GM18511 (cell line): ENCODE results near the gene BIN2.

Source experiments
- ATAC-seq: cut with Tn5 transposase; IDR thresholded peaks from one replicate; pipeline ENCODE4 v1.9.1; 2021; ENCODE audit warnings: mild to moderate bottlenecking, moderate library complexity; ENCODE audit not compliant: unreplicated experiment

Gene BIN2

DNA sequence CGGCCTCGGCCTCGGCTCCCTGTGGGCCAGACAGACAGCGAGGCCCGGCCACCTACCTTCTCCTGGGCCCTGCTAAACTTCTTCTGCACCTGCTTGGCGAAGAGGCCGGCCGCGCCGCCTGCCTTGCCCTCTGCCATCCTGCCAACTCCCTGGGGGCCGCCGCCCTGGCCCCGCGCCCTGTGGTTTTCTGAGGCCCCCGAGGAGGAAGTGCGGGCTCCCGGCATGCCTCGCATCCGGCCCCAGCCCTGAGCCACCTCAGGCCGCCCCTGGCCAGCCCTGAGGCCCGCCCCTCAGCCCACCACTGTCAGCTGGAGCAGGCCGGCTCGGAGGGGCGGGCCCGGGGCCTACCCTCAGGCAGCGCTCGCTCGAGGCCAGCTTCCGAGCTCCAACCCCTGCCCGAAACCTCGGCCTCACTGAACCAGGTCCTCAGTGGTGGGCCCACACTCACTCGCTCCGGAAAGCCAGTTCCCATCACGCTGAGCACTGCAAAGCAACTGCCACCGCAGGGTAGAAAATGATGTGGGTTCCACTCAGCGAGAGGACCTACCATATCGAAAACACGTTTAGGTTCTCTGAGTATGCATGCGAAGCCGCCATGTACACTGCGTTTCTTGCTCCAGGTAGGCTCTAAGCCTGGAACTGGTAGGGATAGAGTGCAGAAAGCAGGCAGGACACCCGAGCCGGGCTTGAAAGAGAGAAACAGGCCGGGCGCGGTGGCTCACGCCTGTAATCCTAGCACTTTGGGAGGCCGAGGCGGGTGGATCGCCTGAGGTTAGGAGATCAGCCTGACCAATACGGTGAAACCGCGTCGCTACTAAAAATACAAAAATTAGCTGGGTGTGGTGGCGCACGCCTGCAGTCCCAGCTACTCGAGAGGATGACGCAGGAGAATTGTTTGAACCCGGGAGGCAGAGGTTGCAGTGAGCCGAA is at the start of gene BIN2:
TSS of gene BIN2 (minus strand) at position 209 of the 930 bp plus-strand sequence. CDS start at position 137, 72 bp downstream.
- ATAC-seq = peak; percentile 76

DNA sequence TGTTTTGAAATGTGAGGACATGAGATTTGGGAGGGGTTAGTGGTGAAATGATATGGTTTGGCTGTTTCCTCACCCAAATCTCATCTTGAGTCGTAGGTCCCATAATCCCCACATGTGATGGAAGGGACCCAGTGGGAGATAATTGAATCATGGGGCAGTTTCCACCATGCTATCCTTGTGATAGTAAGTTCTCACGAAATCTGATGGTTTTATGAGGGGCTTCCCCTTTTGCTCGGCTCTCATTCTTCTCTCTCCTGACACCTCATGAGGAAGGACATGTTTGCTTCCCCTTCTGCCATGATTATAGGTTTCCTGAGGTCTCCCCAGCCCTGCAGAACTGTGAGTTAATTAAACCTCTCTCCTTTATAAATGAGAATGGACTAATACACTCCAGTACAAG is 49.2 kb upstream of the BIN2 start:
- no peak for ATAC-seq

DNA sequence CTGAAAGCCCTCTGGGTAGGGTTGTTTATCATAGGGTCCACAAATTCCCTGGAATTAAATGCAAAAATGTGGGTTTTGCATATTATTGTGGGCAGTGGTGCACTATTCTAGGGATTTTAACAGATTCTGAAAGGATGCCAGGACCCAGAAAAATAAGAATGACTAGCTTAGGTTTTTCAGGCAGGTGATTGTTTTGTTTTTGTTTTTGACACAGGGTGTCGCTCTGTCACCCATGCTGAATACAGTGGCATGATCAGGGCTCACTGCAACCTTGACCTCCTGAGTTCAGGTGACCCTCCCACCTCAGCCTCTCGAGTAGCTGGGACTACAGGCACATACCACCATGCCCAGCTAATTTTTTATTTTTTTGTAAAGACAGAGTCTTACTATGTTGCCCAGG is 48.0 kb upstream of the BIN2 start:
- ATAC-seq = no peak

DNA sequence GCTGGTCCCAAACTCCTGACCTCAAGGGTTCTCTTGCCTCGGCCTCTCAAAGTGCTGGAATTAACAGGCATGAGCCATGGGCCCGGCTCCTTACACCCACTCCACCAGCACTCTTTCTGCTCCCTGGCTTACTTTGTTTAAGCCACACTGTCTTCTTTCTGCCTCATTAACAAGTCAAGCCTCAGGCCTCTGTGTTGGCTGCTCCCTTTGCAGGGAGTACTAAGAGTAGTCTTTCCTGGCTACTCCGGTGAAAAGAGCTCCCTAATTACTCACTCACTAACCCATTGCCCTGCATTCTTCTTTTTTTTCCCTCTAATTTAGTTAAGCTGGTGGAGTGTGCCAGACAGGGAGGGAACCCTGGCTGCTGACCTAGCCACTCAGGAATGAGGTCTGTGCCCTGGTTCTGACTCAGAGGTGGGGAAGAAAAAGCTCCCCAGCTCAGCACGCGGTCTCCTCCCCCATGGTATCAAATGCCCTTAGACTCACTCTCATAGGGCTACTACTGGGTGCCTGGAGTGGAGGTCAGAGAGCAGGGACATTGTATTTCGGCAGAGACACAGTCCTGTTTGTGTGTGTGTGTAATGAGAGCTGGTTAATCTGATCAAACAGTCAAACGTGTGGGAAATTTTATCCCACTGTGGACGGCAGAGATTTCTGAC is 47.5 kb upstream of the BIN2 start:
- no peak for ATAC-seq

DNA sequence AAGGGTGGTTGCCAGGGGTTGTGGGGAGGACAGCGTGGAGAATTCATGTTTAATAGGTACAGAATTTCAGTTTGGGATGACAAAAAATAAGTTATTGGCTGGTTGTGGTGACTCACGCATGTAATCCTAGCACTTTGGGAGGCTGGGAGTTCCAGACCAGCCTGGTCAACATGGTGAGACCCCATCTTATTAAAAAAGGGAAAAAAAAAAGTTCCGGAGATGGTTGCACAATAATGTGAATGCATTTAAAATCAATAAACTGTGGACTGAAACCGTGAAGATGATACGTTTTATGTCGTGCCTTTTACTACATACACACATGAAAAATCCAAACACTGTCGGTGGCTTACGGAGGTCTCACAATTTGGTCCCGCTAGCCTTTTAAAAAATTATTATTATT is 46.7 kb upstream of the BIN2 start:
- ATAC-seq = no peak

DNA sequence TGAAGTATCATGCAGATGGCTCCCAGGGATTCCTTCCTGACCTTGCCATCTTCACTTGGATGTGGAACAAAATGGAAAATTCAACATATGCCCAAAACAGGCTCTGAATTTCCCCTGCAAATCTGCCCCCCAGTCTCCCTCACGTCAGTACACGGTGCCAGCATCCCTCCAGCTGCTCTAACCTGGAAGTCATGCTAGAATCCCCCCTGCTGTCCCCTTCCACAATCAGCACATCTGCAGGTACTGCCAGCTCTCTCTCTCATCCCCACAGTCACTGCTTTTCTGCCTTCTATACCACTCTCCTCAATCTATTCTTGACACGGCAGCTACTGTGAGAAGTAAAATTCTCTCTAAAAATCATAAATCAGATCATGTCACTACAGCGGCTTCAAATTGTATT is 45.6 kb upstream of the BIN2 start:
- ATAC-seq = no peak

DNA sequence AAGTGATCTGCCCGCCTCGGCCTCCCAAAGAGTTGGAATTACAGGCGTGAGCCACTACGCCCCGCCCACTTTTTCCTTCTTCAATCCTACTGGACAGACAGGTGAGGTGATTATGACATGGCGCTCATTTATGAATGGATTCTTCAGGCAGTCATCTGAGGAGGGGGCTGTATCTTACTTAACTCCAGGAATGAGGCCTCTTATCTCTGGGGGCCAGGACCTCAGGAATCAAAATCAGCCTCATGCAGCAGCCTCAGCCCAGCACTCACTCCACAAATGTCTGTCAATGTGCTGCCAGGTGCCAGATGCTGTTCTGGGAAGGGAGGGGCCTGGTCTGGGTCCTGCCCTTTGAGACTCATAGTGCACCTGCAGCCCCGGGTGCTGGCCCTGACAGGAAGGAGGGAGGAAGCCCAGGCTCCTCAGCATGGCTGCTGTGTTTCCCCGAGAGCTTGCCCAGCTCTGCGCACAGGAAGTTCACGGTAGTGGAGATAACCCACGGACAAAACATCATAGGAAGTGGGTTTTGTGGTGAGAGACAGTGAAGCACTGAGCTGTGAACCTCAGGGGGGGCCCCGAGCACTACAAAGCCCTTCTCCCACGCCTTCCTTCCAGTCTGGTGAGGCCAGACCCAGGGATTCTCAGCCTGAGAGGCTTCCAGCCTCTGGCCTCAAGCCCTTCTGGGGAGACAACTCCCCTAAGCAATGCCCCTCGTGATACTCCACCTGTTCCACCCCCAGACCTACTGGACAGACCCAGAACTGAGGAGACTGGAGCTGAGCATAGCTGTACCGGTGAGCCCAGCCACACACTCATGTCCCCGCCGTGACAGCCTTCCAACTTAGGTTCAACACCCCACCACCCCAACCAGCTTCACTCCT is 44.9 kb upstream of the BIN2 start:
- peak; percentile 98 for ATAC-seq

DNA sequence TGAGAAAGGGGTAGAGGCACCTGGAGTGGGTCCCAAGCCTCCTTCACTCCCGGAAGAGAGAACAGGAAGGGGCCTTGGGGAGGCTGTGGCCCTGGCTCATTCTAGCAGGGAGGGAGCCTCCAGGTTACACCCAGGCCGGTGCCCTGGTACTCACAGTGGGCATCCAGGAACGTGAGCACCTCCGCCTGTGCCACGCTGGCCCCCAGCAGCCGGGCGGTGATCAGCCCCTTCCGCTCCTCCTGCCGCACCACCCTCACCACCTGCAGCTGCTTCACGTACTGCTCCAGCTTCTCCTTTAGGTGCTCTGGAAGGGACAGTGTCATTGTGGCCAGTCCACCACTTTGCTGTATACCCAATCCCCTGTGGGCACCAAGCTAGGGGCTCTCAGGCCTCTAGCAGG is 41.3 kb upstream of the BIN2 start:
- ATAC-seq = no peak

DNA sequence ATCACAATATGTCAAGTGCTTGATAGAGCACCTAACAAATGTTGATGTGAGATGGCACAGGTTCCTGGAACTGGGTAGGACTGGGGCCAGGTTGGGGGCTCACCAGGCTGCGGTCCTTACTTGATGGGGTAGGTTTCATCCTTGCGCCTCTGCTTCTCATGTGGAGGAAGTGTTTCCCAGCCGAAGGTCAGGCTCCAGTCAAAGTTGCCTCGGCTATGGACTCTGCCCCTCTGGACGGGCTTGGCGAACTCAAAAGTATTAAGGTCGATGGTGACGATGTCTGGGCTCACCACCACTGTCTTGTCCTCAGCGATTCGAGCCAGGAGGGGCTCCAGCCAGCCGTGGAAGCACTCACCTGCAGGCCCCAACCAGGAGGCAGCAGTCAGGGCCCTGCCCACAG is 40.0 kb upstream of the BIN2 start:
- ATAC-seq = no peak

DNA sequence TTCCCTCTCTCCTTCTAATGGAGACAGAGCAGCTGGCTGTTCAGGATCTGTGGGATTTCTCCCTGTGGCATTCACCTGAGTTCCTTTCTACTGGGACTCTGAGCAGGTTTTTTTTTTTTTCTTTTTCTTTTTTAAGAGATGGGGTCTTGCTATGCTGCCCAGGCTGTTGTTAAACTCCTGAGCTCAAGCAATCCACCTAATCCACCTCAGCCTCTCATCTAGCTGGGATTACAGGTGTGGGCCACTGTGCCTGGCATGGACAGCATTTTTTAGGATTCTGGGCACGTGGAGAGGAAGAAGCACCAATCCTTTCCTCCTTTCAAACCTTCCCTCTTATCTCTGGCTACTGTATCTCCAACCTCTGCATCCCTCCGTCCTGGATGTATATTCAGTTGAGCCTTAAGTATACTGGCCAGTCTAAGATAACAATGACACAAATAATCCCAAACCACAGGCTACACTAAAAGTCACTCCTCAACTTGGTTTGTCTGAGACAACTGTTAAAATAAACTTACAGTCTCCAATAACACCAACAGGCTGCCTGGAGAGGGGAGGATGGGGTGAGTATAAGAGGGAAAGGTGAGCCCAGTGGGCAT is 38.9 kb upstream of the BIN2 start:
- no peak for ATAC-seq

DNA sequence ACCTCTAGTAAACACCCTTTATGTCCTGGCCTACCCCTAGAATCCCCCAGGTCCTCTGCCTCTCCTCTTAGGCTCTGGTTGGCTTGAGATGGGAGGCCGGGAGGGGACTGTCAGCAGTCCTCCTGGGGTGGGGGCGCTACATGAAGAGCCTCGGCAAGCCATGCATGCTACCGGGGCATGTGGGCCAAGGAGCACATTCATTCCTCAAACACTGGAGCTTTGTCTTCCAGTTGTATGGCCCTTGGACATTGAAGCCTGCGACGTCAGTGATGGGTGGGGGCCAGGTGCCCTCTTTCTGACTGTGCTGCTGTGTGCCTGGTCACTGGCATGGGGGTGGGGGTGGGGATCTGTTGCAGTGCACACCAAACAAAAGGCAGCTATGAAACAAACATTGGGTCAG is 38.3 kb upstream of the BIN2 start:
- no peak for ATAC-seq

DNA sequence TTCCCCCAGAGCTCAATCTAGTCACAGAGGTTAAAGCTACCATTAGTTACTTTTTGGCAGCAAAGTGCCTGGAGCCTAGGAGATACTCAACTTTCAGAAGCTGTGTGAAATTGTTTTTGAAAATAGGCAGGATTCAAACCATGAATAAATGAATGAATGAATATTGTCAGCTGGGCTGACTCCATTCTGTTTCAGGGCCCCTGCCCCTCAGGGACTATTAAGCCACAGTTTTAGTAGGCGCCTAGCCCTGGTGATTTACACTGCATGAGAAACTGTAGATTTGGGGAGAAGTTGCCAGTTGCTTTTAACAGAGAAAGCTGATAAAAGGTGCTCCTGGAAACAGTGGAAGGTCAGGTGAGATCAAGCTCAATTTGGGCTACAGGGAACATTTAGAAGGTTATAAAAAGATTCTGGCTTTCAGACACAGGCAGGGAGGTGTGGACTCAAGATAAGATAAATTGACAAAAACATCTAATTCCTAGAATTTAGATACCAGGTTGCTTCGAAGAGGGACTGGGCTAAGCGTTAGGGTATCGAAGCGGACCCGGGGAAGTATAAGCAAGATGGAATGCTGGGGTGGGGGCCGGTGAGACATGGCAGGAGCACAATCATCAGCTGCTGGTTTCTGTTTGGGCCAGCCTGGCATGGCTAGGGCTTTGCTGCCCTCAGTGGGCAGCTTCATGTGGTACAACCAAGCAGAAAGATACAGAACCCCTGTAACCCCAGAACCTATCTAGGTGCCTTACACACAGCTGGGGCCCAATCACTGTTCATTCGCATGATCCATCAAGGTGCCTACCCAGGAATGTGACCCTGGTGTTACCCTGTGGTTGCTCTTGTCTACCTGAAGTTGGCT is 37.4 kb upstream of the BIN2 start:
- ATAC-seq = no peak

DNA sequence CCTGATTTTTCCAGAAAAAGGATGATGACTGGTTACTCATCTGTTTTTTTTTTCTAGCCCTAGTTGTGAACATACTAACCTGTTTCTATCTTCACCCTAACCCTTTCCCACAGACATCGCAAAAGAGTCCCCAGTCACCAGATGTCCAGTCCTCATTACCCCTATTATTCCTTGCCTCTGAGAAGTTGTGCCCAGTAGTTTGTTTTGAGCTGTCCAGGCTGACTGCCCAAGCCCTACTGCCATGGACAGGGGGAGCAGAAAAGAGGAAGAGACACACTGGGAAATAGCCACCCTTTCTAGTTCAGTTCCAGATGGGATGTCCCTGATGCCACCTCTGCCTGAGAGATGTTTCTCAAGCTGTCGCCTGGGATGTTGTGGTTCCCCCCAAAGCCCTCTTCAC is 36.3 kb upstream of the BIN2 start:
- ATAC-seq = no peak

DNA sequence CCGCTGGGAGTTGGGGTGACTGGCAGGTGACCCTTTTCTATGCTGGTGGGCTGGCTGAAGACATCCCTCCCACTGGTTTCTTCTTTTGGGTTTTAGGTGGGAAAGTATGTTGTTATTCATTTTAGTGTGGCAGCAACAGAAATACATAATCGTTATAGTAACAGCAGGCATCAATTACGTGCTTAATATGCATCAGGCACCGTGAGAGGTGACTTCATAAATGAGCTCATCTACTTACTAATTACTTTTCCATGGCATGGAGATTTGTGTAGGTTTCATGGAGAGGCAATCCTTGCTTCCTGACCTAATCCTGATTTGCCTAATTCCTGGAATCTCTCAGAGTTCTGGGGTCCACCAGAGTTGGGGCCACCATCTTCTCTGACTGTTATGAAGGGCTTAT is 35.9 kb upstream of the BIN2 start:
- ATAC-seq = no peak

DNA sequence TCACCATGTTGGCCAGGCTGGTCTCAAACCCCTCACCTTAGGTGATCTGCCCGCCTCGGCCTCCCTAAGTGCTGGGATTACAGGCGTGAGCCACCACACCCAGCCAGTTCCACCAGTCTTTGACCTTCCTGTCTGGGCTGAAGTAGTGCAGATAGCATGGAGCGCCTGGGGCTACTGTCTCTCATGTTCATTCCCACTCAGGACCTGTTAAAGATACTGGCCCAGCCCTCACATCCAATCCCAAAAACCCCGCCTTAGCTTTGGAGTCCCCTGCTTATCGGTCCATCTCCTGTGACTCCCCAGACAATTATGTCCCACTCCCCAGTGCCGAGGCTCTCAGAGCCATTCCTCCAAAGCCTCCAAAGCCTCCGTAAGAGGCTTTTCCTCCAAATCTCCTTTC is 34.5 kb upstream of the BIN2 start:
- no peak for ATAC-seq

DNA sequence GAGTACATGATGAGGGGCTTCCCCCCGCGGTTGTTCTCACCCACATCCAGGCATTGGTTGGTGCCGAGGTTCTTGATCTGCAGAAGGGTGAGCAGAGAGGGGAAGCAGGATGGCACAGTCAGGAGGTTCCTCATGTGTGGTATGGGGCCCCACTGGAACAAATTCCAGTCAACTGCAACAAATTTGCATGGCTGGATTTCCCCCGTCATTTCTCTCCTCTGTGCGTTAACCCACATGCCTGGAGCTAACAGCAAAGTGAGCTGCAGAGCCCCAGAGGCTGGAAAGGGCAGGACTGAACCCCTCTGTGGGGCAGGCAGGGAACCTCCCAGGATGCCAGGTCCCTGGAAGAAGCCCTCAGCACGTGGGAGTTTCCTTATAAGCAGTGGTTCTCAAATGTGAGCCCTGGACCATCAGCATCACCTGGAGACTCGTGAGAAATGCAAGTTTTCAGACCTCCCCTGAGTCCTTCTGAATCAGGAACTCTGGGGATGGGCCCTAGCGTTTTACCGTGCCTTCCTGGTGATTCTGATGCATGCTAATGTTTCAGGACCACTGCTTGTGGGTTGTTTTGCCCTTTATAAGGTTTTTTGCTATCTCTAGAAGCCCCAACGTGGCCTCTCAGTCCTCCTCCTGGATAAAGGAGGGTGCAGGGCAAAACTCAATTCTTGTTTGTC is 33.5 kb upstream of the BIN2 start:
- ATAC-seq = no peak

DNA sequence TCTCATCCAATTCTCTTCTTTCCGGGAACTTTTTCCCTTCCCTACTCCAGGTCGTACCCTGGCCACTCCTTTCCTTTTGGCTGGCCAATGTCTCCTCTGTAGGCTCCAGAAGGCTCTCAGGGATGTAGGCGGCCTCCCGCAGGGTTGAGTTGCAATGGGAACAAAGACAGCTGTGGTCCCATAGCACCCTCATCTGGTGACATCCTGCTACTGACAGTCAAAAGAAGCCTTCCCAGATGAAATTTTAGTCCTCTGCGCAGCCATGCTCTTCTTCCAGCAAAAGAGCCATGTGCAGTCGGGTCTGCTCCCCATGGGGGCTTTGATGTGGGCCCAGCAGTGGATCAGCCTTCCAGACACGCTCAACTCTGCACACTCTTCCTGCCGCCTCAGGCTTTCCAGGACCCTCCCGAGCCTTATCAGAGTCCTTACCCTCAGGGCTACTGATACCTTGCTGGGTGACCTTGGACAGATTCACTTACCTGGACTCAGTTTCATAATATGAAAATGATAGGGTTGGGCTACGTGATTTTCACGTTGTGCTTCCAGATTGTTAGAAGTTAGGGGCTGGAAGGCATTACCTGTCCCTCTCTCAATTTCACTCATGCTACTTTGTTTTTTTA is 28.0 kb upstream of the BIN2 start:
- ATAC-seq = no peak

DNA sequence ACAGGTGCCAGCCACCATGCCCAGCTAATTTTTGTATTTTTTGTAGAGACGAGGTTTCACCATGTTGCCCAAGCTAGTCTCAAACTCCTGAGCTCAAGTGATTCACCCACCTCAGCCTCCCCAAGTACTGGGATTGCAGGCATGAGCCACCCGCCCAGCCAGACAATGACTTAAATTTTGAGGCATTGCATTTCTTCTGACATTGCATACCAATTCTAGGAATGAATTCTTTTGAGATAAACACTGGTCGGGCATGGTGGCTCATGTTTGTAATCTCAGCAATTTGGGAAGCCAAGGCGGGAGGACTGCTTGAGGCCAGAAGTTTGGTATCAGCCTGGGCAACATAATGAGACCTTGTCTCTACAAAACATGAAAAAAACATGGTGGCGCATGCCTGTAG is 25.1 kb upstream of the BIN2 start:
- ATAC-seq = no peak

DNA sequence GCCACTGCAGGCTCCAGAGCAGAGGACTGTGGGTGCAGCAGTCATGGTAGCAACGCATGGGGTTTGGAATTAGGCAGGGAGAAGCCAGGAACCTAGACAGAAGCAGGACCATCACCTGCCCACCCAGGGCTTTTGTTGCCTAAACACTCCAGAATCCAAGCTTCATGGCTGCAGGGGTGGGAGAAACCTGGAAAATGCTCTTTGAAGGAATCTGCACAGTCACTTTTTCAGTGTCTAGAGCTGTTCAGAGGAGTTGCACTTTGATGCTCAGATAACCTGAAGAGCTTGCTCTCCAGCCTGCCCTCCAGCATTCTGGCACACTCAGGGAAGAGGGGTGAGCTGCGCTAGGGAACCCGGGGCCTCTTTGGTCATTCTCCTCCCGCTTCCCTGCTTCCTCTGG is 24.1 kb upstream of the BIN2 start:
- no peak for ATAC-seq
